Thoracic aorta (tissue), 2 donors: ENCODE measurements around the gene CARS1. TPM values are rescaled to one million over a fixed set of nuclear protein-coding genes. Genes with fewer than 3 reads are reported as not detected.

ENCODE experiments used
- ATAC-seq: fragments of 150-250 bp; one replicate; pipeline ENCODE4 v1.8.0; 2017; ENCODE audit warnings: low read depth; ENCODE audit not compliant: insufficient number of reproducible peaks, low FRiP score
- DNase-seq: peaks from one replicate; pipeline ENCODE4 v3.0.0-alpha.2; 2020; ENCODE audit warnings: low spot score
- H3K27ac ChIP-seq, 2 donors: fragments of 200-600 bp; sonication (generic); 1 replicate in 1 of 2; 2 replicates in 1 of 2; pipeline ENCODE4 v1.5.1; 2016; ENCODE audit warnings: mild to moderate bottlenecking in 2 of 2, moderate library complexity in 2 of 2
- H3K27me3 ChIP-seq: fragments of 200-600 bp; sonication (generic); replicated peaks from 2 replicates; pipeline ENCODE4 v1.6.0; 2016; ENCODE audit warnings: mild to moderate bottlenecking; ENCODE audit not compliant: insufficient read depth
- H3K36me3 ChIP-seq: fragments of 200-600 bp; sonication (generic); one replicate; pipeline ENCODE4 v1.5.1; 2016
- H3K4me1 ChIP-seq, 2 donors: fragments of 200-600 bp; sonication (generic); 1 replicate in 1 of 2; 2 replicates in 1 of 2; pipeline versions ENCODE4 v1.5.1 to v1.6.0; 2016; ENCODE audit warnings: low read depth in 2 of 2, mild to moderate bottlenecking in 1 of 2; ENCODE audit not compliant: control insufficient read depth in 1 of 2
- H3K4me3 ChIP-seq: fragments of 200-600 bp; sonication (generic); 2 replicates; pipeline ENCODE4 v1.5.1; 2016; ENCODE audit warnings: mild to moderate bottlenecking
- H3K9me3 ChIP-seq: fragments of 200-600 bp; sonication (generic); 2 replicates; pipeline ENCODE4 v1.5.1; 2016
- total RNA-seq, 2 donors: library from RNA; depleted of rRNA; stranded (reverse); fragments of >200 nt; gene quantifications; one replicate each; pipeline versions ENCODE4 v1.1.0 to v1.2.3, GENCODE V29; 2016
- TF ChIP-seq, protein P1 (sequence below): fragments of 200-600 bp; sonication (generic); IDR thresholded peaks from one replicate; pipeline ENCODE4 v1.5.1; 2019; ENCODE audit warnings: antibody characterized with exemption

Gene CARS1
- total RNA-seq, result 10 to 100 TPM; 38.4 to 56.5 TPM

DNA sequence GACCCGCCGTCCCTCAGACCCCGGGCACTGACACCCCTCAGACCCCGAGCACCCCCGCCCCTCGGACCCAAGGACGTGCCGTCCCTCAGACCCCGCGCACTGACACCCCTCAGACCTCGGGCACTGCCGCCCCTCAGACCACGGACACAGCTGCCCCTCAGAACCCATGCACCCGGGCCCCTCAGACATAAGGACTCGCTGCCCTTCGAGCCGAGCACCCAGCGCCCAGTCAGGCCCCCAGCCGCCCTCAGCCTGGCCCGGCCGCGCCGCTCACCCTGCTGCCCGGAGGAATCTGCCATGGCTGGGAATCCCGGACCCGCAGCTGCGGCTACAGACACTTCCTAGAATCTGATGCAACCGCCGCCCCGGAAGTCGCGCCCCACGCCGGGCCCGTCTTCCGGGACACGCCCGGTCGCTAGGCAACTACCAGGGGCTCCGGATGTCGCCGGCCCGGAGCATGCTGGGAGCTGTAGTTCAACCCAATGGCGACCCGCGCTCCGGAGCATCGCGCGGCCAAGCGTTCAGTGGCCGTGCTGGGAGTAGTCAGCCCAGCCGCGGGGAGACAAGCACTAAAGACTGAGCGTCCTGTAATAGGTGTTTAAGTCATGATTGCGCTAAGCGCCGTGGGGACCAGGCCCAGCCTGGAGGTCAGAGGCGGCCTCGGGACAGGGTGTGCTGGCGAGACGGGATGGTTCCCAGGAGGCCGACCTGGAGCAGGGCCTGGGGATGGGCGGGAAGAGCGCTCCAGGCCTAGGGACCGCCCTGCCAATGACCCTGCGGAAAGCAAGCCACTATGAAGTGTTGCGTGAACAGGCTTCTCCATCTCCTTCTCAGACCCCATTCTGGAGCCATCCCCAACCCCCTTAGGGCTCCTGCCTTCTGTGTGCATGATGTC is at the start of gene CARS1:
Gene CARS1 (minus strand): TSS at position 355 of the 895 bp plus-strand sequence. CDS start 56 bp downstream, at position 299.
- H3K4me3 ChIP-seq, result peak within 1 kb of the TSS; percentile 92
- H3K36me3 ChIP-seq, result no peaks in the 10 kb centered on the region
- TF ChIP-seq, protein P1, sequence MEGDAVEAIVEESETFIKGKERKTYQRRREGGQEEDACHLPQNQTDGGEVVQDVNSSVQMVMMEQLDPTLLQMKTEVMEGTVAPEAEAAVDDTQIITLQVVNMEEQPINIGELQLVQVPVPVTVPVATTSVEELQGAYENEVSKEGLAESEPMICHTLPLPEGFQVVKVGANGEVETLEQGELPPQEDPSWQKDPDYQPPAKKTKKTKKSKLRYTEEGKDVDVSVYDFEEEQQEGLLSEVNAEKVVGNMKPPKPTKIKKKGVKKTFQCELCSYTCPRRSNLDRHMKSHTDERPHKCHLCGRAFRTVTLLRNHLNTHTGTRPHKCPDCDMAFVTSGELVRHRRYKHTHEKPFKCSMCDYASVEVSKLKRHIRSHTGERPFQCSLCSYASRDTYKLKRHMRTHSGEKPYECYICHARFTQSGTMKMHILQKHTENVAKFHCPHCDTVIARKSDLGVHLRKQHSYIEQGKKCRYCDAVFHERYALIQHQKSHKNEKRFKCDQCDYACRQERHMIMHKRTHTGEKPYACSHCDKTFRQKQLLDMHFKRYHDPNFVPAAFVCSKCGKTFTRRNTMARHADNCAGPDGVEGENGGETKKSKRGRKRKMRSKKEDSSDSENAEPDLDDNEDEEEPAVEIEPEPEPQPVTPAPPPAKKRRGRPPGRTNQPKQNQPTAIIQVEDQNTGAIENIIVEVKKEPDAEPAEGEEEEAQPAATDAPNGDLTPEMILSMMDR, result no peak
- DNase-seq (peak; percentile 85), ATAC-seq (peak; percentile 79)
- H3K27ac ChIP-seq, result peak within 1 kb of the TSS; percentile 78 to 82
- peaks cover 7 to 24% of the 10 kb centered on the region in 2 donors for H3K4me1 ChIP-seq
- no peaks in the 10 kb centered on the region for H3K27me3 ChIP-seq
- no peaks in the 10 kb centered on the region for H3K9me3 ChIP-seq

GRCh38 chr11:3105791-3106735 is 48.8 kb upstream of the CARS1 start:
- no peak for DNase-seq

GRCh38 chr11:3104961-3105790 is 48.0 kb upstream of the CARS1 start:
- no peak for ATAC-seq
- H3K27ac ChIP-seq, result no peak overlapping the region
- no peaks in the 10 kb centered on the region for H3K27me3 ChIP-seq
- no peaks in the 10 kb centered on the region for H3K9me3 ChIP-seq
- no peaks in the 10 kb centered on the region for H3K4me1 ChIP-seq
- no peak for DNase-seq
- H3K36me3 ChIP-seq, result peaks cover 33% of the 10 kb centered on the region
- H3K4me3 ChIP-seq, result no peak overlapping the region
- TF ChIP-seq, protein P1, result no peak

More at GRCh38 chr11:3105791-3106735, 48.8 kb upstream of the CARS1 start:
- peaks cover 30% of the 10 kb centered on the region for H3K36me3 ChIP-seq
- TF ChIP-seq, protein P1, result no peak
- no peaks in the 10 kb centered on the region for H3K27me3 ChIP-seq
- no peak for ATAC-seq
- H3K4me1 ChIP-seq, result no peaks in the 10 kb centered on the region
- H3K27ac ChIP-seq, result no peak overlapping the region
- H3K4me3 ChIP-seq, result no peak overlapping the region
- no peaks in the 10 kb centered on the region for H3K9me3 ChIP-seq

DNA sequence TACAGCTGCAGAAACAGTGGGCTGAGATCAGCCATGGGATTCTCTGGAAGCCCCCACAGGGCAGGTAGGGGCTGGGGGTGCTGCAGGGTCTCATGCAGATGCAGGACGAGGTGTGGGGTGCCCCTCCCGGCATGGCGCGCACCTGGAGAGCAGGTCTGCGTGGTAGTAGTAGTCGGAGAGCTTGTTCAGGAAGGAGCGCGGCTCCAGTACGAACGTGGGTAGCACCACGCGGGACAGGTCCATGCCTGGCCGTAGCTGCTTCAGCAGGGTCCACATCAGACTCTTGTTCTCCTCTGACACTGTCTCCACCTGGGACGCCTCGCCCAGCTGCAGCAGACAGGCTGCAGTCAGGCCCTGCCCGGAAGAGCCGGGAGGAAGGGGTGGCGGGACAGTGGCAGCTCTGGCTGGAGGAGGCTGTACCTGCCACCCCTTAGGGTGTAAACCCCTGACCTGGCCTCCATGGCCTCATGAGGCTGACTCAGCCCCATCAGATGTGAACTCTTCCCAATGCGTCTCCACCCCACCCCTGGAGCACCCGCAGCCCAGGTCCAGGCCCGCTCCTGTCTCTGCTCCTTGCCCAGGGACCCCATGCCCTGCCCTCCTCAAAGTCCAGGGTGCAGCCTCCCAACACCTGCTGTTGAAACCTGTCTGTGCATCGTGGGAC is 47.0 kb upstream of the CARS1 start:
- TF ChIP-seq, protein P1, result no peak
- ATAC-seq (no peak), DNase-seq (no peak)
- H3K27me3 ChIP-seq, result no peaks in the 10 kb centered on the region
- no peaks in the 10 kb centered on the region for H3K4me1 ChIP-seq
- H3K27ac ChIP-seq, result no peak overlapping the region
- no peaks in the 10 kb centered on the region for H3K9me3 ChIP-seq
- peaks cover 34% of the 10 kb centered on the region for H3K36me3 ChIP-seq
- H3K4me3 ChIP-seq, result no peak overlapping the region
